Inflammatory macrophage treated with lipopolysaccharide for 1 hour (primary cell): ENCODE data around the gene PTPRO.
"Not testable (repeated sequence)": the region's sequence is repeated elsewhere in the genome, so short reads cannot be mapped to it uniquely, and the experiment has no call there.

Experiments used
- DNase-seq, 2 donors: peaks; one replicate each; pipeline ENCODE4 v3.0.0-alpha.2; 2020 to 2022

PTPRO gene

GRCh38 chr12:15608941-15609340 is 286.6 kb downstream of the PTPRO start:
- DNase-seq: no peak

- DNase-seq: no peak
These were observed 291.7 kb downstream of the PTPRO start for GRCh38 chr12:15613981-15614380.

- not testable (repeated sequence) for DNase-seq
These were observed 294.2 kb downstream of the PTPRO start for GRCh38 chr12:15616495-15616894.

- no peak for DNase-seq
These were observed 298.6 kb downstream of the PTPRO start for GRCh38 chr12:15620741-15621539.

GRCh38 chr12:15625075-15625474 is 302.8 kb downstream of the PTPRO start:
- no peak for DNase-seq

- peak; percentile 6 to 7 for DNase-seq
These were observed 306.0 kb downstream of the PTPRO start for GRCh38 chr12:15627995-15628945.

- DNase-seq: peak; percentile 25 to 50
These were observed 306.8 kb downstream of the PTPRO start for GRCh38 chr12:15629108-15629507.

GRCh38 chr12:15629761-15630160 is 307.5 kb downstream of the PTPRO start:
- DNase-seq: no peak

- no peak for DNase-seq
These were observed 308.9 kb downstream of the PTPRO start for GRCh38 chr12:15631007-15631715.

- DNase-seq: no peak
These were observed 310.4 kb downstream of the PTPRO start for GRCh38 chr12:15632708-15633107.

- no peak for DNase-seq
These were observed 310.9 kb downstream of the PTPRO start for GRCh38 chr12:15633201-15633600.

GRCh38 chr12:15634010-15634683 is 311.8 kb downstream of the PTPRO start:
- no peak for DNase-seq

- no peak for DNase-seq
These were observed 314.0 kb downstream of the PTPRO start for GRCh38 chr12:15636060-15636890.

GRCh38 chr12:15638231-15638630 is 315.9 kb downstream of the PTPRO start:
- DNase-seq: no peak

- no peak for DNase-seq
These were observed 322.4 kb downstream of the PTPRO start for GRCh38 chr12:15644700-15645099.

- no peak for DNase-seq
These were observed 324.3 kb downstream of the PTPRO start for GRCh38 chr12:15646581-15646980.
